Heart right ventricle (tissue), 16 donors: Measurements from ENCODE around the gene ORM2. TPM values are rescaled to one million over a fixed set of nuclear protein-coding genes. Genes with fewer than 3 reads are reported as not detected.
"Not testable (repeated sequence)": the region's sequence is repeated elsewhere in the genome, so short reads cannot be mapped to it uniquely, and the experiment has no call there.

Experiments used
- ATAC-seq, 8 donors: fragments of 200-7000 bp; cut with Tn5 transposase; one replicate each; pipeline ENCODE4 v1.9.1; 2020; ENCODE audit warnings: mild to moderate bottlenecking in 8 of 8, moderate library complexity in 8 of 8, moderate number of reproducible peaks in 1 of 8
- DNase-seq, 2 donors: peaks; one replicate each; pipeline ENCODE4 v3.0.0-alpha.2; 2020
- H3K27ac ChIP-seq, 10 donors: fragments of 200-600 bp; sonication (generic) in 2 of 10; one replicate each; pipeline versions ENCODE4 v1.5.0 to v1.8.0; 2020 to 2022; ENCODE audit warnings: mild to moderate bottlenecking in 3 of 10
- H3K27me3 ChIP-seq, 7 donors: fragments of 200-600 bp; one replicate each; pipeline ENCODE4 v1.8.0; 2021 to 2022; ENCODE audit warnings: mild to moderate bottlenecking in 2 of 7
- H3K36me3 ChIP-seq, 9 donors: fragments of 200-600 bp; sonication (generic) in 1 of 9; one replicate each; pipeline versions ENCODE4 v1.5.0 to v1.8.0; 2020 to 2022; ENCODE audit warnings: mild to moderate bottlenecking in 2 of 9
- H3K4me1 ChIP-seq, 9 donors: fragments of 200-600 bp; sonication (generic) in 1 of 9; one replicate each; pipeline versions ENCODE4 v1.5.0 to v1.8.0; 2020 to 2022; ENCODE audit warnings: mild to moderate bottlenecking in 4 of 9
- H3K4me3 ChIP-seq, 10 donors: fragments of 200-600 bp; sonication (generic) in 2 of 10; one replicate each; pipeline versions ENCODE4 v1.5.0 to v1.8.0; 2020 to 2022; ENCODE audit warnings: mild to moderate bottlenecking in 7 of 10, moderate library complexity in 2 of 10
- H3K9me3 ChIP-seq, 11 donors: fragments of 200-600 bp in 10 of 11; sonication (generic) in 2 of 11; one replicate each; pipeline versions ENCODE4 v1.5.0 to v1.8.0; 2013 to 2022; ENCODE audit warnings: mild to moderate bottlenecking in 2 of 11, control low read depth in 1 of 11, moderate library complexity in 1 of 11
- whole genome bisulfite sequencing, 2 donors: extraction: QIAGEN DNeasy Blood & Tissue Kit; methylation state at CpG; one replicate each; pipeline ENCODE4 v1.1.7; 2013; ENCODE audit warnings: inconsistent platforms in 1 of 2; 5-methylcytosine and 5-hydroxymethylcytosine counted together
- intact Hi-C, 10 donors: fragments of 100-400 bp; cut with DNase I; formaldehyde crosslinking; loops; one replicate each; pipeline versions ENCODE4 v1.11.1 to v1.14.2; 2022
- polyA plus RNA-seq, 2 donors: library from polyadenylated mRNA; stranded (reverse); fragments of 200-250 nt; gene quantifications; one replicate each; pipeline ENCODE4 v1.2.3, GENCODE V29; 2013
- total RNA-seq, 10 donors: library from RNA; stranded (reverse); fragmentation: NEBNext Ultra II Directional in 3 of 10; extraction: Animal tissue kit (Norgen Biotek cat#: 25700) in 3 of 10; gene quantifications; one replicate each; pipeline versions ENCODE4 v1.2.1 to v1.2.4, GENCODE V29; 2021 to 2023
- TF ChIP-seq, protein P1 (sequence below), 9 donors: fragments of 200-600 bp; sonication (generic) in 2 of 9; IDR thresholded peaks; one replicate each; pipeline versions ENCODE4 v1.5.0 to v1.8.0; 2021 to 2022; ENCODE audit warnings: antibody characterized with exemption in 9 of 9, mild to moderate bottlenecking in 5 of 9, moderate library complexity in 1 of 9
- donor health status: Arrhythmogenic right ventricular cardiomyopathy.
- donor health status: ischemic (EF 13 %, LVEDD 7.1; RV severe dilation, severe dysfunction).
- donor health status: healthy with polysubstance abuse.
- donor health status: DM: no; HTN: yes; CAD: no.
- donor health status: DM: no; HTN: no; CAD: no.
- donor health status: ischemic (EF 25% LVEDD 6.9; RV normal size, moderate dysfunction).
- donor health status: ischemic (EF 25% LVEDD 5.7; RV mildly dilated, moderate dysfunction).
- donor health status: healthy.
- donor health status: DM: yes; HTN: yes; CAD: no.
- donor health status: Ischemic cardiomyopathy.
- donor health status: ischemic (EF 35%, LVEDD 5.7; RV mildly dilated, moderate dysfunction).
- donor health status: nonischemic (EF 11% LVEDD 7.7; RV severe dilation, severe dysfunction).
- donor health status: DM: yes; HTN: yes; CAD: no.
- donor health status: PGD.
- donor health status: ischemic (EF 29% LVEDD 5.4; RV normal size, mild dysfunction).
- donor health status: nonischemic (EF 23%, LVEDD 6.1; RV moderate dilation, normal function).

Gene ORM2
- total and polyA plus RNA-seq, 12 donors: 0.44 TPM; not detected in 11

DNA sequence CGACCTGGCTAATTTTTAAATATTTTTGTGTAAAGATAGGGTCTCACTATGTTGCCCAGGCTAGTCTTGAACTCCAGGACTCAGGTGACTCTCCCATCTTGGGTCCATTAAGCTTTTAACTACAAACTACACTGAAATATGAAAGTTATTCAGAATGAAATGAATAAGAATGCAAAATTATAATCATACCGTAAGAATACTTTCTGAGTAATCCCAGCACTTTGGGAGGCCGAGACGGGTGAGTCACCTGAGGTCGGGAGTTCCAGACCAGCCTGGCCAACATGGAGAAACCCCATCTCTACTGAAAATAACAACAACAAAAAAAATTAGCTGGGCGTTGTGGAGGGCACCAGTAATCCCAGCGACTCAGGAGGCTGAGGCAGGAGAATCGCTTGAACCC lies 7.9 kb upstream of the ORM2 start:
- Histone ChIP-seq H3K4me3 (no peak overlapping the region), H3K4me1 (peaks cover 0 to 8% (median 0%) of the 10 kb centered on the region in 9 donors), H3K9me3 (no peaks in the 10 kb centered on the region), H3K27ac (no peak overlapping the region), H3K27me3 (peaks cover 0 to 22% (median 10%) of the 10 kb centered on the region in 7 donors), H3K36me3 (no peaks in the 10 kb centered on the region)
- DNase-seq: no peak
- TF ChIP-seq, protein P1, sequence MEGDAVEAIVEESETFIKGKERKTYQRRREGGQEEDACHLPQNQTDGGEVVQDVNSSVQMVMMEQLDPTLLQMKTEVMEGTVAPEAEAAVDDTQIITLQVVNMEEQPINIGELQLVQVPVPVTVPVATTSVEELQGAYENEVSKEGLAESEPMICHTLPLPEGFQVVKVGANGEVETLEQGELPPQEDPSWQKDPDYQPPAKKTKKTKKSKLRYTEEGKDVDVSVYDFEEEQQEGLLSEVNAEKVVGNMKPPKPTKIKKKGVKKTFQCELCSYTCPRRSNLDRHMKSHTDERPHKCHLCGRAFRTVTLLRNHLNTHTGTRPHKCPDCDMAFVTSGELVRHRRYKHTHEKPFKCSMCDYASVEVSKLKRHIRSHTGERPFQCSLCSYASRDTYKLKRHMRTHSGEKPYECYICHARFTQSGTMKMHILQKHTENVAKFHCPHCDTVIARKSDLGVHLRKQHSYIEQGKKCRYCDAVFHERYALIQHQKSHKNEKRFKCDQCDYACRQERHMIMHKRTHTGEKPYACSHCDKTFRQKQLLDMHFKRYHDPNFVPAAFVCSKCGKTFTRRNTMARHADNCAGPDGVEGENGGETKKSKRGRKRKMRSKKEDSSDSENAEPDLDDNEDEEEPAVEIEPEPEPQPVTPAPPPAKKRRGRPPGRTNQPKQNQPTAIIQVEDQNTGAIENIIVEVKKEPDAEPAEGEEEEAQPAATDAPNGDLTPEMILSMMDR (IDR thresholded peaks at IDR 0.05): no peak
- intact Hi-C loops: no loop called here
- ATAC-seq: no peak
- 82 to 91% methylated on average over 8 of the region's 8 CpGs for WGBS, 2 donors

DNA sequence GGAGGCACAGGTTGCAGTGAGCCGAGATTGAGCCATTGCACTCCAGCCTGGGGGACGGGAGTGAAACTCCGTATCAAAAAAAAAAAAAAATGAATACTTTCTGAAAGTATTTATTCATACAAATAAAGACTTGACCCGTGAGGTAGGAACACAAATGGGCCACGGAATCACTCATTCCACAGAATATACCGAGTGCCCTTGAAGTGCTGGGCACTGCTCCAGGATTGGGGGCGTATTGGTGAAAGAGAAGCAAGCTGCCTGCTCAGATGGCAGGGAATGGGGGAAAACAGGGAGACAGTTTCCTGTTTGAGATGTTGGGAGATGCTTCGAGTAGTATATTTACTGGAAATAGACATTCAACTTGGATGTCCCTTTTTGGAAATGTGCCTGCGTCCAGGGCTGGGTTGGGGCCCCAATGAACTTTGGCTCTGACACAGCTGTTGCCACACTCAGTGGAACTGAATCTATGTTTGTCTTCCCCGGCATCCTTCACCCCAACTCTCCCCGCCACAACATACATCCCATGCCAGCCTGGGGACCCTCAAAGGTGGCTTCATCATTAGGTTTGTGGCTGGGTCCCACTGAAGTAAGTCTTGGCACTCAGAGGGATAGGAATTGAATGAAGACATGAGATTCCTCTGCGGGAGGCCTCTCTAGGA lies 7.4 kb upstream of the ORM2 start:
- ATAC-seq, intact Hi-C loops, H3K9me3 ChIP-seq, H3K27ac ChIP-seq, H3K36me3 ChIP-seq, H3K4me3 ChIP-seq, H3K4me1 ChIP-seq, DNase-seq: not testable (repeated sequence)
- peaks cover 0 to 22% (median 10%) of the 10 kb centered on the region in 7 donors for H3K27me3 ChIP-seq
- 75 to 82% methylated on average over 11 to 12 of the region's 12 CpGs for WGBS, 2 donors

DNA sequence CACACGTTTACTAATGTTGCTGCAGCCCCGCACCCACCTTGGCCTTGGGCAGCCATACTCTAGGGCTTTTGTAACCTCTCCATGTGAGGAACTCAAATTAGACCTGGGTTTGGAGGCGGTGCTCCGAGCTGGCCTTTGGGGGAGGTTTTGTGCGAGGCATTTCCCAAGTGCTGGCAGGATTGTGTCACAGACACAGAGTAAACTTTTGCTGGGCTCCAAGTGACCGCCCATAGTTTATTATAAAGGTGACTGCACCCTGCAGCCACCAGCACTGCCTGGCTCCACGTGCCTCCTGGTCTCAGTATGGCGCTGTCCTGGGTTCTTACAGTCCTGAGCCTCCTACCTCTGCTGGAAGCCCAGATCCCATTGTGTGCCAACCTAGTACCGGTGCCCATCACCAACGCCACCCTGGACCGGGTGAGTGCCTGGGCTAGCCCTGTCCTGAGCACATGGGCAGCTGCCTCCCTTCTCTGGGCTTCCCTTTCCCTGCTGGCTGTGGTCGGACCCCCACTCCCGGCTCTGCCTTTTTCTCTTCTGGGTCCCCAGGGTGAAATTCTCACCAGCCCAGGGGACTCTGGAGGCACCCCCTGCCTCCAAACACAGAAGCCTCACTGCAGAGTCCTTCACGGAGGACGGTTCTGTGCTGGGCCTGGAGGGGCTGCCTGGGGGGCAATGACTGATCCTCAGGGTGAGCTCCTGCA lies 6.7 kb upstream of the ORM2 start, which contains the start of gene ORM1:
TSS of gene ORM1 (plus strand) at position 268 of the 701 bp plus-strand sequence. CDS start at position 304, 36 bp downstream.
- H3K4me1 ChIP-seq, H3K27ac ChIP-seq, DNase-seq, H3K4me3 ChIP-seq, H3K9me3 ChIP-seq, H3K36me3 ChIP-seq, intact Hi-C loops: not testable (repeated sequence)
- peak in 4 of 8 donors; percentile 24 to 56 (median 48) for ATAC-seq
- peaks cover 0 to 22% (median 10%) of the 10 kb centered on the region in 7 donors for H3K27me3 ChIP-seq
- 74 to 77% methylated on average over 3 to 4 of the region's 15 CpGs for WGBS, 2 donors

DNA sequence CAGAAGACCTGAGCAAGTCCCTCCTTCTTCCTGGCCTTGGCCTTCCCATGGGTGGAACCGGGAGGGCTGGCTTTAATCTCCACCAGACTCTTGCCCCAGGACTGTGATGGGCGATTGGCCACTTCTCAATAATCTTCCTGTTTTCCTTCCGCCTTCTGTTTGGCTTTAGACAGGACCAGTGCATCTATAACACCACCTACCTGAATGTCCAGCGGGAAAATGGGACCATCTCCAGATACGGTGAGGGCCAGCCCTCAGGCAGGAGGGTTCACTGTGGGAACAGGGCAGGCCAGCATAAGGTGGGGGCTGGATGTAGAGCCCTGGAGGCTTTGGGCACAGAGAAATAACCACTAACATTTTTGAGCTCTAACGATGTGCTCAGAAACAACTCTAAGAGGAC lies 5.8 kb upstream of the ORM2 start:
- H3K9me3 ChIP-seq, H3K36me3 ChIP-seq, intact Hi-C loops, H3K4me1 ChIP-seq, DNase-seq, H3K27ac ChIP-seq, H3K4me3 ChIP-seq, ATAC-seq: not testable (repeated sequence)
- 72 to 85% methylated on average over 5 to 6 of the region's 6 CpGs for WGBS, 2 donors
- peaks cover 0 to 26% (median 11%) of the 10 kb centered on the region in 7 donors for H3K27me3 ChIP-seq

DNA sequence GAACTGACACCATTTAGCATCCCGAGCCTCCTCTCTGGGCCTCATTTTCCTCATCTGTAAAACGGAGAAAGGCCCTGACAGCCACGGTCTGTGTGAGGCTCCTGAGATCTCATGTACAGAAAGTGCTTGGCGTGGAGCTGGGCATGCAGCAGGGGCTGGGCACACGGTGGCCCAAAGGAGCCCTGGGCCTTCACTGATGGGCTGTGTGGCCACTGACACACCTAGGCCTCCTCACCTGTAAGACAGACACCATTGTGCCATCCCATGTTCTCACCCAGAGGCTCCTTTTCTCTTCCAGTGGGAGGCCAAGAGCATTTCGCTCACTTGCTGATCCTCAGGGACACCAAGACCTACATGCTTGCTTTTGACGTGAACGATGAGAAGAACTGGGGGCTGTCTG lies 5.2 kb upstream of the ORM2 start:
- Histone ChIP-seq H3K27me3 (peaks cover 0 to 26% (median 11%) of the 10 kb centered on the region in 7 donors), H3K9me3 (no peaks in the 10 kb centered on the region), H3K4me1 (no peaks in the 10 kb centered on the region), H3K27ac (no peak overlapping the region), H3K4me3 (no peak overlapping the region), H3K36me3 (no peaks in the 10 kb centered on the region)
- 90 to 91% methylated on average over 8 of the region's 8 CpGs for WGBS, 2 donors
- TF ChIP-seq, protein P1 (IDR thresholded peaks at IDR 0.05): no peak
- DNase-seq (no peak), ATAC-seq (no peak)
- intact Hi-C loops: no loop called here

DNA sequence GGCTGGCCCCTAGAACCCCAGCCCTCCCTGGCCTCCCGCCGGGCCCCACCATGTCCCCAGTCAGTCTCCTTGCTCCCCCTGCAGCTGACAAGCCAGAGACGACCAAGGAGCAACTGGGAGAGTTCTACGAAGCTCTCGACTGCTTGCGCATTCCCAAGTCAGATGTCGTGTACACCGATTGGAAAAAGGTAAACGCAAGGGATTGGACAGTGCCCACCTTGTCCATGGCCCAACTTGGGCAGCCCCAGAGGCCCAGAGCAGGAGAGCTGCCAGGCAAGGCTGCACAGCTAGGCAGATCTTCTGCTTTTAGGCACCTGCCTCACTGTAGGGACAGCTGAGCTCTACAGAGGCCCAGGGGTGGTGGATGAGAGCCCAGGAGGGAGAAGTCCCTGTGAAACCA lies 4.7 kb upstream of the ORM2 start:
- peak in 1 of 8 donors; percentile 3 for ATAC-seq
- H3K4me1 ChIP-seq: not testable (repeated sequence)

DNA sequence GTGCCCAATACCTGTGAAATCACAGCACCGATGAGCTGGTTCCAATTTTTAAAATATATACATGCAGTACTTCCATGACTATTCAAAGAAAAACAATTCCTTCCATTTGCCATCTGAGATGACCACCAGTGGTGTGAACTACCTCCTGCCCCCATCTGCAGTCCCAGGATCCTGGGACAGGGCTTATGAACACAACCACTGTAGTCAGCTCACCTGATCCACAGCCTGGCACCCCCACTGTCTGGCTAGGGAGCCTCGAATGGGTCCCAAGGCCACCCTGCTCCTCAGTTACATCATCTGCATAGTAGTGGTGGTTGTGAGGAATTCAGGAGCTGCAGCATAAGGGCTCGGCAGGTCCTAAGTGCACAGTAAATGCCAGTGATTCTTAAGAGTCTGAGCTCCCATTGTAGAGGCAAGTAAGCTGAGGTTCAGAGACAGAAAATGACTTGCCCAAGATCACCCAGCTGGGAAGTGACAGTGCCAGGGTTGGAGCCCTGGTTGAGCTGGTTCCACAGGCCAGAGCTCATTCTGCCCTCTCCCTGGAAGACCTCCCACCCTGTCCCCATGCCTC lies 3.9 kb upstream of the ORM2 start:
- intact Hi-C loops, ATAC-seq, H3K4me3 ChIP-seq, H3K9me3 ChIP-seq, H3K36me3 ChIP-seq, DNase-seq, H3K4me1 ChIP-seq, H3K27ac ChIP-seq: not testable (repeated sequence)
- 77 to 81% methylated on average over 3 of the region's 3 CpGs for WGBS, 2 donors
- peaks cover 0 to 22% (median 7%) of the 10 kb centered on the region in 7 donors for H3K27me3 ChIP-seq

More for the DNA sequence above, 4.7 kb upstream of the ORM2 start:
- intact Hi-C loops, H3K36me3 ChIP-seq, H3K27ac ChIP-seq, H3K4me3 ChIP-seq, DNase-seq, H3K9me3 ChIP-seq: not testable (repeated sequence)
- H3K27me3 ChIP-seq: peaks cover 0 to 25% (median 10%) of the 10 kb centered on the region in 7 donors
- 83 to 86% methylated on average over 7 of the region's 9 CpGs for WGBS, 2 donors
